ENCODE measurements around the gene ZIC4. TPM values are rescaled to one million over a fixed set of nuclear protein-coding genes. Genes with fewer than 3 reads are reported as not detected.

ZIC4 gene
- total and polyA plus RNA-seq, 2 of the 8 experiments (the other 6 are each of a cell fraction or from before 2014, with no cell fraction given): 0.03 to 0.13 TPM

DNA sequence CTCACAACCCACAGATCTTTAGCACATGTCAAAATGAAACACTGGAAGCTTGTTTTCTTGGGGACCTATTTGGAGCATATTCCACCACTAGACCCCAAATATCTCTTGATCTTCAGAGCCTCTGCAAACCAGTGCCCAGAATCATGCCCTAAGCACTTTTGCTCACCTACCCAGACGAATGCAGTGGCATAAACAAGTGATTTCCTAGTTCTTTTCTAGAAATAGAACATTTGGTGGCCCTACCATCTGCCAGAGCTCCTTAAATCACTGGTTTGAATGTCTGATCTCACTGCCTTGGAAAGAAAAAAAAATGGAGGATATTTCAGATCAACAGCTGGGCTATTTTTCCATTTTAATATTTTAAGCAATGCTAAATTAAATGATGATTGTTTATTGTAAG, 5.3 kb downstream of the ZIC4 start:
- no peak overlapping the region for H3K4me2 ChIP-seq (ENCODE audit: insufficient read depth in 1 of 2, low read depth in 2 of 2, low read length in 2 of 2)
- POLR2A ChIA-PET (ENCODE audit: partially characterized antibody): no interaction called here

More for the DNA sequence above, 5.3 kb downstream of the ZIC4 start:
- no peaks in the 10 kb centered on the region for H3K9me3 ChIP-seq (ENCODE audit: insufficient read depth in 2 of 2, low read depth in 1 of 2, low read length in 1 of 2)
- H2BK15ac ChIP-seq (ENCODE audit: low read length): no peak overlapping the region
- WGBS, 2 experiments (ENCODE audit: extremely low coverage in 1 of 2, insufficient coverage in 1 of 2, insufficient read length in 1 of 2, insufficient replicate concordance in 2 of 2, low coverage in 1 of 2, low lambda C conversion rate in 2 of 2, missing lambda C conversion rate in 1 of 2): 55% methylated on average over 1 of the region's 1 CpG; no CpG with 5 or more reads in 1 of the 2 experiments
- H3K79me1 ChIP-seq (ENCODE audit: low read depth, low read length): no peaks in the 10 kb centered on the region
- H3K14ac ChIP-seq (ENCODE audit: insufficient read length): no peak overlapping the region
- H3K18ac ChIP-seq (ENCODE audit: extremely low read depth, low read length): no peak overlapping the region
- H3K79me2 ChIP-seq (ENCODE audit: control insufficient read depth in 1 of 2, insufficient read depth in 2 of 2, low read length in 2 of 2): no peaks in the 10 kb centered on the region
- no peak overlapping the region for H3K9ac ChIP-seq (replicated peaks in 1 of 4; ENCODE audit: extremely low read depth in 1 of 4, low read depth in 3 of 4, low read length in 3 of 4)
- no peak overlapping the region for H2BK12ac ChIP-seq (ENCODE audit: low read depth, low read length)
- H3K23ac ChIP-seq (ENCODE audit: insufficient read length): no peak overlapping the region
- H2BK5ac ChIP-seq (ENCODE audit: low read depth, low read length): no peak overlapping the region
- H2AK5ac ChIP-seq (ENCODE audit: low read depth, low read length): no peak overlapping the region
- FAIRE-seq: no peak
- H3K56ac ChIP-seq (replicated peaks; ENCODE audit: insufficient read length, low read depth, low read length): no peak overlapping the region
- H3K23me2 ChIP-seq (ENCODE audit: low read depth, low read length): peaks cover 15% of the 10 kb centered on the region; the same call in 1 of the 2 replicates
- no peak overlapping the region for H2BK120ac ChIP-seq (replicated peaks; ENCODE audit: low read depth, low read length)
- H3K27me3 ChIP-seq (replicated peaks in 1 of 4; ENCODE audit: control insufficient read depth in 3 of 4, extremely low read depth in 1 of 4, insufficient read depth in 3 of 4, low read length in 3 of 4): peaks cover 45 to 88% (median 81%) of the 10 kb centered on the region in 4 experiments
- TF ChIP-seq EGR1 (IDR thresholded peaks at IDR 0.05; ENCODE audit: borderline replicate concordance, low read depth, low read length): no peak
- TF ChIP-seq EP300 (IDR thresholded peaks at IDR 0.05; ENCODE audit: borderline replicate concordance in 1 of 2, low read depth in 2 of 2, low read length in 2 of 2): no peak
- H4K8ac ChIP-seq (ENCODE audit: extremely low read depth, insufficient read depth, low read length): no peak overlapping the region
- CTCF ChIA-PET (ENCODE audit: partially characterized antibody): interaction anchor here (0.6 to 27.3 kb wide), 7 partner anchors 9 to 237 kb away, joined by 3 to 485 read pairs (median 16); no protein-coding TSS in a partner anchor
- H3K4me3 ChIP-seq (ENCODE audit: extremely low read depth in 1 of 4, insufficient read depth in 2 of 4, low read depth in 3 of 4, low read length in 4 of 4): peak overlapping the region in 1 of 4 experiments; percentile 5; a peak in 1 of 8 replicates
- no peak overlapping the region for H2BK20ac ChIP-seq (ENCODE audit: low read length)
- no peak overlapping the region for H4K91ac ChIP-seq (replicated peaks; ENCODE audit: insufficient read length, low read length)
- peaks cover 24 to 41% (median 28%) of the 10 kb centered on the region in 4 experiments for H3K4me1 ChIP-seq (replicated peaks in 1 of 4; ENCODE audit: control insufficient read depth in 3 of 4, insufficient read depth in 4 of 4, low read length in 3 of 4)
- no peak overlapping the region for H4K5ac ChIP-seq (ENCODE audit: insufficient read length, low read depth, low read length)
- H4K20me1 ChIP-seq (replicated peaks in 1 of 2; ENCODE audit: control insufficient read depth in 1 of 2, insufficient read depth in 2 of 2, low read length in 2 of 2): peaks cover 0 to 2% of the 10 kb centered on the region in 2 experiments
- H3K4ac ChIP-seq (replicated peaks; ENCODE audit: insufficient read length, low read depth, low read length): no peak overlapping the region
- H2AFZ ChIP-seq (ENCODE audit: low read length): no peak overlapping the region
- DNase-seq (ENCODE audit: low read depth in 1 of 2, low spot score in 2 of 2): peak in 1 of 2 experiments; percentile 26
- H3K27ac ChIP-seq (ENCODE audit: low read depth, low read length): no peak overlapping the region
- H3K36me3 ChIP-seq (ENCODE audit: control insufficient read depth in 2 of 4, insufficient read depth in 4 of 4, low read length in 3 of 4): no peaks in the 10 kb centered on the region

All from H1 (cell line).